Endodermal cell (in vitro differentiated cells): ENCODE data around the gene GNAS-AS1. TPM values are rescaled to one million over a fixed set of nuclear protein-coding genes. Genes with fewer than 3 reads are reported as not detected.

Source experiments
- DNase-seq: peaks from one replicate; pipeline ENCODE4 v3.0.0-alpha.2; 2017
- H3K27ac ChIP-seq: 2 replicates; pipeline ENCODE4 v1.5.1; 2013; ENCODE audit warnings: mild to moderate bottlenecking, low read depth, low read length, moderate library complexity
- H3K27me3 ChIP-seq: 2 replicates; pipeline ENCODE4 v1.6.1; 2013; ENCODE audit warnings: mild to moderate bottlenecking, low read length, moderate library complexity; ENCODE audit not compliant: insufficient read depth, control insufficient read depth, poor library complexity, severe bottlenecking
- H3K36me3 ChIP-seq: 2 replicates; pipeline ENCODE4 v1.7.0; 2013; ENCODE audit warnings: mild to moderate bottlenecking, low read length, moderate library complexity; ENCODE audit not compliant: control insufficient read depth, insufficient read depth
- H3K4me1 ChIP-seq: one replicate; pipeline ENCODE4 v1.7.0; 2013; ENCODE audit warnings: low read length; ENCODE audit not compliant: control insufficient read depth, insufficient read depth
- H3K4me3 ChIP-seq: 2 replicates; pipeline ENCODE4 v1.5.1; 2013; ENCODE audit warnings: mild to moderate bottlenecking, low read length, moderate library complexity
- H3K9ac ChIP-seq: 2 replicates; pipeline ENCODE4 v1.6.1; 2013; ENCODE audit warnings: mild to moderate bottlenecking, low read length, moderate library complexity; ENCODE audit not compliant: poor library complexity, severe bottlenecking; ENCODE audit errors: extremely low read depth
- H3K9me3 ChIP-seq: 2 replicates; pipeline ENCODE4 v1.6.1; 2013; ENCODE audit warnings: mild to moderate bottlenecking, low read length, moderate library complexity; ENCODE audit not compliant: control insufficient read depth
- H3K27ac Mint-ChIP-seq: 2 replicates; pipeline ENCODE4 v1.8.0; 2020; ENCODE audit warnings: mixed read lengths
- H3K27me3 Mint-ChIP-seq: 2 replicates; pipeline ENCODE4 v1.8.0; 2021; ENCODE audit warnings: mild to moderate bottlenecking, mixed read lengths; ENCODE audit not compliant: insufficient read depth
- H3K36me3 Mint-ChIP-seq: 2 replicates; pipeline ENCODE4 v1.8.0; 2020; ENCODE audit warnings: low read depth, mixed read lengths
- H3K4me1 Mint-ChIP-seq: 2 replicates; pipeline ENCODE4 v1.8.0; 2020; ENCODE audit warnings: mixed read lengths
- H3K4me3 Mint-ChIP-seq: 2 replicates; pipeline ENCODE4 v1.8.0; 2020; ENCODE audit warnings: mild to moderate bottlenecking, moderate library complexity, mixed read lengths
- H3K9me3 Mint-ChIP-seq: 2 replicates; pipeline ENCODE4 v1.8.0; 2020; ENCODE audit warnings: mild to moderate bottlenecking, mixed read lengths
- CTCF ChIP-seq: fragments of 200-600 bp; sonication (generic); conservative IDR thresholded peaks from 2 replicates; pipeline ENCODE4 v1.5.0; 2021; ENCODE audit warnings: antibody characterized with exemption, mild to moderate bottlenecking
- WGBS, 2 experiments: methylation state at CpG; one replicate each; pipeline versions ENCODE4 v1.1.5 to v1.1.7; 2013; ENCODE audit warnings: missing lambda C conversion rate in 2 of 2, mixed read lengths in 1 of 2; ENCODE audit not compliant: insufficient coverage in 1 of 2, insufficient read length in 1 of 2; 5-methylcytosine and 5-hydroxymethylcytosine counted together
- long read RNA-seq, 4 experiments: library from polyadenylated mRNA in 2 of 4; library from RNA in 1 of 4; library from capped mRNA in 1 of 4; stranded (forward) in 3 of 4; unstranded in 1 of 4; transcript quantifications; one replicate each; pipeline ENCODE4 v2.0.0, GENCODE V29; 2020 to 2021; ENCODE audit warnings: inconsistent platforms in 1 of 4
- polyA plus RNA-seq, 2 experiments: library from polyadenylated mRNA; stranded (reverse); fragments of 50-300 nt; gene quantifications; one replicate each; pipeline ENCODE4 v1.2.3, GENCODE V29; 2013
- total RNA-seq, 2 donors: library from RNA; stranded (reverse); fragmentation: NEBNext Ultra II Directional in 1 of 2; extraction: Animal tissue kit (Norgen Biotek cat#: 25700) in 1 of 2; gene quantifications; 2 replicates in 1 of 2; 3 replicates in 1 of 2; pipeline ENCODE4 v1.2.1, GENCODE V29; 2021

The GNAS-AS1 gene
- total RNA-seq = 1 to 10 TPM; 9.3 to 9.7 TPM
- 3.9 TPM for polyA plus RNA-seq (2013, experiment 1 of 2)
- polyA plus RNA-seq (2013, experiment 2 of 2) = 2.5 TPM
- long read RNA-seq, experiment 1, partial matches to known transcripts = 0 of 2 reads
- long read RNA-seq, experiment 1, other reads (novel, unspliced or antisense) = 2 of 2 reads
- long read RNA-seq, experiment 2, partial matches to known transcripts = 0 of 1 reads
- long read RNA-seq, experiment 2, other reads (novel, unspliced or antisense) = 1 of 1 reads
- long read RNA-seq, experiment 3, partial matches to known transcripts = 2 of 6 reads
- long read RNA-seq, experiment 3, other reads (novel, unspliced or antisense) = 4 of 6 reads
- long read RNA-seq, experiment 4, partial matches to known transcripts = 0 of 5 reads
- long read RNA-seq, experiment 4, other reads (novel, unspliced or antisense) = 5 of 5 reads

DNA sequence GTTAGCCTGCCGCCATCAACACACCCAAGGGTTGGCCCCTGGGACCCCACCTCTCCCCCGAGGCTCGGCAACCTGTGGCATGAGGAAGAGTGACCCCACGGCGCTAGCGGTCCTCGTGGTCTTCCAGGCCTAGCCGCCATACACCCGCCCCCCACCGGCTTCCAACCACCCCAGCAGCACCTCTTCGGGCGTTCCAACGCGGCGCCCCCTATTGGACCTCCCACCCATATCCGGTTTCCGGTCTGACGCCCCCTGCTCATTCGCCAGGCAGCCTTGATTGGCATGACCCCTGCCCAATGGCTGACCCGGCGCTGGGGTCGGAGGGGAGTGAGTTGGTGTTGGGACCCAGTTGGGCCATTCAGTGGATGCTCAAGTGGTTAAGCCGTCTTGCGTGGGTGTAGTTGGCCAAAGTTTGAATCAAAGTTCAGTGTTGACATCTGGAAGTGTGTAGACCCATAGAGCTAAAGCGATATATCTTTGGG, at the start of gene GNAS-AS1:
Gene GNAS-AS1, minus strand, starts transcription at position 210 of the 482 bp plus-strand sequence.
- Mint-ChIP-seq H3K27ac (peak within 1 kb of the TSS; percentile 86), H3K9me3 (peaks cover 3% of the 10 kb centered on the region), H3K4me1 (peaks cover 23% of the 10 kb centered on the region), H3K36me3 (peaks cover 10% of the 10 kb centered on the region), H3K27me3 (peaks cover 62% of the 10 kb centered on the region), H3K4me3 (peak within 1 kb of the TSS; percentile 87)
- Histone ChIP-seq H3K27ac (no peak within 1 kb of the TSS), H3K36me3 (peaks cover 19% of the 10 kb centered on the region), H3K4me3 (peak within 1 kb of the TSS; percentile 93), H3K9me3 (no peaks in the 10 kb centered on the region), H3K9ac (peak within 1 kb of the TSS; percentile 69), H3K4me1 (no peaks in the 10 kb centered on the region), H3K27me3 (peaks cover 46% of the 10 kb centered on the region)
- peak; percentile 24 for TF ChIP-seq CTCF
- 46 to 53% methylated on average over 18 to 25 of the region's 25 CpGs for WGBS, 2 experiments
- DNase-seq = peak; percentile 97

- WGBS, 2 experiments = 75% methylated on average over 5 of the region's 7 CpGs; no CpG with 5 or more reads in 1 of the 2 experiments
- Histone ChIP-seq H3K4me1 (peaks cover 20% of the 10 kb centered on the region), H3K27ac (peak overlapping the region; percentile 27), H3K36me3 (peaks cover 88% of the 10 kb centered on the region), H3K27me3 (no peaks in the 10 kb centered on the region), H3K9me3 (no peaks in the 10 kb centered on the region), H3K4me3 (peak overlapping the region; percentile 35), H3K9ac (no peak overlapping the region)
- no peak for TF ChIP-seq CTCF
- Mint-ChIP-seq H3K36me3 (peaks cover 70% of the 10 kb centered on the region), H3K27ac (peak overlapping the region; percentile 72), H3K4me3 (peak overlapping the region; percentile 2), H3K27me3 (no peaks in the 10 kb centered on the region), H3K4me1 (peaks cover 54% of the 10 kb centered on the region), H3K9me3 (no peaks in the 10 kb centered on the region)
- DNase-seq = no peak
Measured at GRCh38 chr20:58900397-58900796, 49.7 kb upstream of the GNAS-AS1 start.

DNA sequence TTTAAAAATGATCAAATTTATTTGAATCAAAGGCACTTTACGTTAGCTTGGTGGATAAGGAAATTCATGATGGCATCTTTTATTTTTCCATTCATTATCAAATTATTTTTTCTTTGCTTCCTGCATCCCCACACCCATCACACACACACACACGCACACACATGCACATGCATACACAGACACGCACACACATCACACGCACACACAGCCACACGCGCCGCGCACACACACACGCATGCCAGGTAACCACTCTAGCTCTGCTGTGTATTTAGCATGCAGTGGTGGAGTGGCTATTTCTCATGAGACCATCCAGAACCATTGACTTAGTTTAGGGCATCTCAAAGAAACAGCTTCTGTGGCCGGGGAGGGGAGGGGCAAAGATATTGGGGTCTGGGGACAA, 48.8 kb upstream of the GNAS-AS1 start:
- WGBS, 2 experiments = 90 to 94% methylated on average over 7 to 10 of the region's 10 CpGs
- H3K36me3 Mint-ChIP-seq = peaks cover 62% of the 10 kb centered on the region
- H3K27me3 Mint-ChIP-seq = no peaks in the 10 kb centered on the region
- H3K36me3 ChIP-seq = peaks cover 79% of the 10 kb centered on the region
- H3K27ac Mint-ChIP-seq = peak overlapping the region; percentile 72
- H3K27me3 ChIP-seq = no peaks in the 10 kb centered on the region
- H3K4me3 Mint-ChIP-seq = peak overlapping the region; percentile 12
- no peak overlapping the region for H3K9ac ChIP-seq
- H3K4me1 ChIP-seq = peaks cover 23% of the 10 kb centered on the region
- no peak overlapping the region for H3K27ac ChIP-seq
- no peak for TF ChIP-seq CTCF
- H3K4me3 ChIP-seq = peak overlapping the region; percentile 34
- peaks cover 63% of the 10 kb centered on the region for H3K4me1 Mint-ChIP-seq
- H3K9me3 ChIP-seq = no peaks in the 10 kb centered on the region
- no peak for DNase-seq
- no peaks in the 10 kb centered on the region for H3K9me3 Mint-ChIP-seq
